HG02798 (cell line): ENCODE data around the gene TRPC4.

ENCODE experiments used
- ATAC-seq: cut with Tn5 transposase; IDR thresholded peaks from one replicate; pipeline ENCODE4 v1.9.1; 2021; ENCODE audit warnings: mild to moderate bottlenecking; ENCODE audit not compliant: unreplicated experiment, poor library complexity

Gene TRPC4

DNA sequence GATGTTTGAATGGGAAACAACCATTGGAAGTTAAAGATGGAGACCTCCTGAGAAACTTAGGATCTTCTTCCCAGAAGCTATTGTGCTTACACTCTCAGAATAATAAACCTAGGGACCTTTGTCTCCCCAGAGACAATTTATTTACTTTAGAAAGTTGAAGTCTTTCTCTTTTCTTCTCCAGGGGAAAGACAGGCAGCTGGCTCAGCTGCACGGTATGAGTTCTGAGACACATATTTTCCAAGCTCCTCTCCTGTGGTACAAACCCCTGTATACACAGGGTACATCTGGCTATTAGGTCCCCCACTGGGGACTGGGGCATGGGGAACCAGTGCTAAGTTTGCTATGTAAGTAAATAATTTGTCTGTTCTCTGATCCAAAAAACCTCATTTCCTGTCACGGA is 203.5 kb downstream of the TRPC4 start:
- no peak for ATAC-seq

DNA sequence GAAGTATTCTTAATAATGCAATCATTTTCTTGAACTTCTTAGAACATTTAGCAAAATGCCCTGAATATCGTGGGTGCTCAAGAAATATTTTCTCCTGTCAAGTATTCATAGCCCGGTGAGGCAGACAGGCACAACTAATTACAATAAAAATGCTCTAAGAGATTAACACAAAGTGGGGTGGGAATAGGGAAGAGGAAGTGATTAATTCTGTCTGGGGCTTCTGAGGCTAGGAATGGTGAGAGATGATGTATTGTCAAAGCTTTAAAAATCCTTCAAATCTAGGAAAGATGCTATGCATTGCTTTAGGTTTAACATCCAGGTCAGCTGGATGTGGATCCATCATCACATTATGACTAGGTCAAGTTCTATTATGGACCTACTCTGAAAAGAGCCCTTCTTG is 204.2 kb downstream of the TRPC4 start:
- no peak for ATAC-seq

DNA sequence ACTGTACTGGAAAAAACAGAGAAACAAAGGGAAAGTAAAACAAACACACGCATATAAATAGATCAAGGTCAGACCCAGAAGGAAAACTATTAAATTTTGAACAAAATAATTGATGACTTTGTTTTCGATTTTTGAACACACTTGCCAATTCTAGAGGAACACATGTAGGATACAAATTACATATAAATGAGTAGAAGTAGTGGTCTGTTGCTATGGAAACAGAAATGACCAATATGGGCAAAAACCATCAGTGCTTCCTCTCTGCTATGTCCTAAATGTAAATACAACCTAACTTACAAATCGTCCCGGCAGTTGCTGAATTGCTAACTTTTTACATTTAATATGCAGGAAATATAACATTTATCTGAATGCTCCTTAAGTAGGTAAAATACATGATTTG is 205.8 kb downstream of the TRPC4 start:
- no peak for ATAC-seq

DNA sequence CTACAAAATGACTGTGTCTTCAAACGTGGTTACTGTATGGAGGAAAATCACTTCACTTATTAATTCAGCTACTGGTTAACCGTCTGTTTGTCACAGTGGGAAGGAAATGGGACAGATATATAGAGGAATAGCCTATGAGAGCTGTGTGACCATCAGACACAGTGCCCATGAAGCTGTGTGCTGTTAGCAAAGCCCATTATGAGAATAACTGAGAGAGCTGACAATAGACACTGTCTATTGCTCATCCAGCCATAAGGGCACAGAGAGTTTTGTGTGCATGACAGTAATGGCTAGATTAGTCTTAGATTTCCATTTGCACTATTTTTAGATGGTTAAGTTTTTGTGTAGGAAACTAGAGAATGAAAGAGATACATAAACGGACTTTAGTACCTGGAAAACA is 206.9 kb downstream of the TRPC4 start:
- ATAC-seq: no peak

DNA sequence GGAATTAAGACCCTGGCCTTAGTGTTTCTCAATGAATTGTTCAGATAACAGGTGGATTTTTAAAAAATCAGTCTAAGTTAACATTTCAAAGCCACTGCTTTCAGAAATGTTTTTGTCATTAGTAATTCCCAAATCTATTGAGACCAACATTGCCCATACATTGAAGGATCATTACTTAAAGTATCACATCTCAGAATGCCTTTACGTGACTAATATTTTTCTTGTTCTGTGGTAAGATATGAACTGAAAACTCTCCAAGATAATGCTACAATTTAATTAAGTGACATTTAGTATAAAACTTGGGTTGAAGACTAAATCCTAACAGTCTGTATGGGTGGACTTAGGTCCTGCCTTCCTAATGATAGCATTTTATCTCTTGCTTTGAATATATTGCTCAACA is 211.6 kb downstream of the TRPC4 start:
- no peak for ATAC-seq

DNA sequence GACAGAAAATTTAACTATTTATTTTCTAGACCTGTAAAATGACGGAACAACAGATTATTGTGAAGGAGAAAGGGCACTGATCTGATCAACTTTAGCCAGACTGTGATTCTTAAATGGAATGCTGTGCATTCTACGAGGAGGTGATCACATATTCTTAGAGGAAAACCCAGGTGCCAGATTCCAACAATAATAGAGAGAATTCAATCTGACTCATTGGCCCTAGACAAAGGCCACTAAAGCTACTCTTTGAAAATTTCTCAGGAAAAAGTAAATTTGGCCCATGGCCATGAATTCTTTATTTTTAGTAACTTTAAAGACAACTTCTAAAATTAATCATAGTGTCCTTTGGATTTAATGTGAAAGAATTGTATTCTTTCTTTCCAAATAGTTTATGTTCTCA is 212.4 kb downstream of the TRPC4 start:
- no peak for ATAC-seq

DNA sequence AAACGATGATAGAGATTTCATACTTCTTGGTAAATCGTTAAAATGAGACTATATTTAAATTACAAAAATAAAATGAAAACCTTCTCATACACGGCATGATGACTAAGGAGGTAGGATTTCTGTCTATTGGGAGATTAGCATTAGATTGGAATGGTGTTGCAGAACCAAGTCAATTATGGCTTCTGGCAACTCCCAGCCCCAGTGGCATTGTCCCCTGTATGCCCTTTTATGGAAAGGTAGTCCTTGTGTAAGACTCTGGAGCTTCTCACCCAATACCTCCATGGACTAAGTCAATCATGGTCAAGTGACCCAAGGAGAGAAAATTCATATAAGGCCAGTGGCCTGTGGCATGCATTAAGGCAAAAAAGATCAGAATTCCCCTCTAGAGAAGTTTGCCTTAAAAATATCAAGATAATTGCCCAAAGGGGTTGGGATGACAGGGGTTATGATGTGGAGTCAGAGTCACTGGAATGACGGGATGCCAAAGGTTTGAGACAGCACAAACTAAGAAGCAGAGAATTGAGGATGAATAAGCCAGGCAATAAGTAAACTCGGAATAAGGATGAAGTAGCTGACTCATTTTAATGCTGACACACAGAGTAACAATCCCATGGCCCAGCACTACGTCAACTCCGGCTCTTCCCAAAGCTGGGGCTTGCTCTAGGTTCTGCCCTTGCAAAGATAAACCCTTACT is 213.2 kb downstream of the TRPC4 start:
- ATAC-seq: no peak

DNA sequence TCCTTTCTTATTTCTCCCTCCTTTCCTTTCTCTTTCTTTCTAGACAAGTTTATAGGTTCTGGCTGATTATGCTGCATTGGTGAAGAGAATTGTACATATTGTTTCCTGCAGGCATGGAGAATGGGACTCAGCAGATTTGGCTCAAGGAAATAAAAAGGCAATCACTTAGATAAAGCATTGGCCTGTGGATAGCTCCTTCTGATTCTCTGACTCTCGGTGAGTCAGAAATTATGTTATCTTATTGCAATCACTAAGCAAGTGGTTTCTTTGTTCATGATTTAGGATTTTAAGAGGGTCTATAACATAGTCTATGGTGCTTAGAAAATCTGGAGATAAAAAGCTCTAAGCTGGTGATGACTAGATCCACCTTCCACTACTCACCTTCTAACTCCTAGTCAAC is 217.0 kb downstream of the TRPC4 start:
- no peak for ATAC-seq

DNA sequence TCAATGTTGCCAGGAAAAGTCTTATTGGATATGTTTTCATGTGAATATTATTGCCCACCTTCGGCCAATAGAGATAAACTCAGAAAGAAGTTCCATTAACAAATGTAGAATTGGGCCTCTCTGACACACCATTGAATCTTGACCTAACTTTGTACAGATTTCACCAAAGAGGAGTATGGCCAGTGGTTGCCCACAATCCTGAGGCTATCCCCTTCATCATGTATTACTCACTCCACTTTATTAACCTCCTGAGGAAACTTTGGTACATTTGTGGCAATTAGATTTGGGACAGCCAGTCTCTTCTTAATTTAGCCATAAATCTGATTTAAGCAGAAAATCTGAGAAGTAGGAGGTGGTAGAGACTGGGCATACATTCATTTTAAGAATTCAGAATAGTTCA is 217.7 kb downstream of the TRPC4 start:
- ATAC-seq: no peak

DNA sequence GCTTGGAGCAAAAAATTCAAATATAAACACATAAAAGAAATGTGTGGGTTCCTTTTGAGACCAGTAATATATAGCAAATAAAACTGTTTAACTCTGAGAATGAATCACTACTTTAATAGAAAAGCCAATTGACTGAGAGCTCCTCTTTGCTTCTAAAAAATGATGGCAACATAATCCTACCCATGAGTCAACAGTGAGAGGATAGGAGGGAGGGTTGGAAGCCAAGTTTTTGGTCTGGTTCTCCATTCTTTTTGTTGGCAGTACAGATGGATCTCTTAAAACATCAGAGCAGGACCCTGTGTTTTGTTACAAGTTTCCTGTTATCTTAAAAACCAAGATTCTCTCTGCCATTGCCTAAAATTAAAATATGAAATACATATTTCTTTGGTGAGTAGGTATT is 221.0 kb downstream of the TRPC4 start:
- ATAC-seq: no peak

DNA sequence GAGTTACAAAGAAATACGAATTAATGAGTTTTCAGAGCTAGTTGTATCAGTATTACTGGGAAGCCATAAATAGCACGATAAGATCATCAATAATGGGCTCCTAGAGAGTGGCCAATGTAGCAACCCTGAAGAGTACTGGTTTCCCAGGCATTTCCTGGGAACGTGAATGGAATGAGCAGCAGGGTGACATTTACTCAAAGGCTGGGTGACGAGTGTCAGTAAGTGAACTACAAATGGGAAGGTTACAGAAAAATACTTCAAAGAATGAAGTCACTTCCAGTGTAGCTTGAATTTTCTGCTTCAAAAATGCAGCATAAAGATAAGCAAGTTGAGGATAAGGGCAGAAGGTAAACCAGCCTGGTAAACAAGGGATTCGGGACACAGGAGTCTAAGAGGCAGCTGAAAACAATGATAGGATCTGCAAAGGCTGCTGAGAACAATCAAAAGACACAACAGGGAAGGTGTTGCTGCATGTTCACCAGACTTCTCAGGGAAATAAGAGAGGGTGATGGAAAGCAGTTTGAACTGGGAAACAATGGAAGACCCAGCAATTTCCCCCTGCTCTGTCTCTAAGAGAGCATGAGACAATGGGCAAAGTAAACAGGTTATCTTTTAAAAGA is 222.4 kb downstream of the TRPC4 start:
- ATAC-seq: no peak

DNA sequence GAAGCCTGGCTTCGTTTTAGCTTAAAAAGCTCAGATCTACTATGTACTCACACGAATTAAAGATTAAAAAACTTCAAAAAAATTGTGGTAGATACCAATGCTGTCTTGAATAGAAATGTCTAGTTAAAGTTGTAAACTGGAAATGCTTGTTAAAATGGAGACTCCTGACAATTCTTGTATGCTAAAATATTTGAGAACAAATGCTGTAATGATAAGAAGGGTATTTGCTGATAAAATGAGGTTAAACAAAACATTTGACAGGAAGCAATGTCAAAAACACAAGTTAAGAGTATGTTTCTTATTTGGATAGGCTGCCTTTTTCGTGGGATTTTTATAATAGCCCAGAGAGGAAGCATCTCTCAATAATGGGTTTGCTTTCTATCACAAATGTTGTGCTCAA is 223.0 kb downstream of the TRPC4 start:
- ATAC-seq: no peak

DNA sequence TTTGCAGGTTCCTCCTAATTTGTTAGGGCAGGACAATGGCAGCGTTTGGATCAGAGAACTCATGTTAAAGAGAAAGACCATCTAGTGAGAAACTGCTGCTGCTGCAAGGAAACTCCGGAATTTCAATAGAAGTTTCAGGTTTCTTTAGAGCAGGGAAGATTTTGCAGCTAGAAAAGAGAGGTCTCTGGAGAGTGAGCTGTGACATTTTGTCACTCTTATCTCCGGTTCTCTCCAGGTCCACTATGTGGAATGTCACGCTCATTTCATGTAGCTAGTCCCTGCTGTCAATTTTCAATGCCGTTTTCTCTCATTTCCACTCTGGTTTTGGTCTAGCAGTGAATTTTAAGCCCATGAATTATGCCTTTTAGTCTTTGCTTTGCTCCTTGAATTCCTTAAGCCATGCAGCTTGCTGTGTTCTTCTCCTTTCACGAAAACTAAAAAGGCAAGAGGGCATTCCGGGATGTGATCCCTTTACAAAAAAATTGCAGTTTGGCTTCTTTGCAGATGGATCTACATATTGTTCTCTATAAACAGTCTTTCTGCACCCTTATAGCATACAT is 224.3 kb downstream of the TRPC4 start:
- no peak for ATAC-seq

DNA sequence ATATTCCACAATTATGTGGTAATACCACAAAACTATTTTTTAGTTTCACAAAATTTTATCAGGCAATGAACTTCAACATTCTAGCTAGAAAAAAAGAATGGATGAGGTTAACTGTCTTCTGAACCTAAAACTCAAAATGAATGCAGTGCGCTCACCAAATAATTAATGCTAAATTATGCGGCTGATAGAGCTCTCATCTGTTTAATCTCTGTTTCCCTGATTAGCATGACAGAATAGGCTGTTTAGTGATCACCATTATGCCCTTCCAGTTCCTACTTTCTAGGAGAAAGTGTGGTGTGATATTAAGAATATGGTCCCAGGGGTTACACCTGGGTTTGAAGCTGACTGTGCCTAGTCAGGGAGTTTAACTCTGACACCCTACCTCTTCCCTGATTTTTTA is 228.2 kb downstream of the TRPC4 start:
- no peak for ATAC-seq

DNA sequence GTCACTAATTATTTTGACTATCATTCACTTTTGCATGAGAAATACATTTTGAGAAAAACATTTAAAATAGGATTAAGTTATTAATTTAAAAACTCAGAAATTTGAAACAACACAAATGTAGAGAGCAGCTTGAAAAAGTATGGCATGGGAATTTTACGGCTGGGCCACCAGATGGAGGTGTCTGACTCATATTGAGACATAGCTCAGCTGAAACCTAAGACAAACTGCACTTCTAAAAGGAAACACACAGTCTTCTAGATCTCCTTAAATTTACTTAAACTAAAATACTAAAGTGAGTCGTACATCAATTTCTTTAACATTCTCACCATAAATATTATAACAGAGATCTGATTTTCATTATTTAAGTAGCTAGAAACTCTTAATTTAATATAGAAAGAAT is 229.1 kb downstream of the TRPC4 start:
- ATAC-seq: no peak

DNA sequence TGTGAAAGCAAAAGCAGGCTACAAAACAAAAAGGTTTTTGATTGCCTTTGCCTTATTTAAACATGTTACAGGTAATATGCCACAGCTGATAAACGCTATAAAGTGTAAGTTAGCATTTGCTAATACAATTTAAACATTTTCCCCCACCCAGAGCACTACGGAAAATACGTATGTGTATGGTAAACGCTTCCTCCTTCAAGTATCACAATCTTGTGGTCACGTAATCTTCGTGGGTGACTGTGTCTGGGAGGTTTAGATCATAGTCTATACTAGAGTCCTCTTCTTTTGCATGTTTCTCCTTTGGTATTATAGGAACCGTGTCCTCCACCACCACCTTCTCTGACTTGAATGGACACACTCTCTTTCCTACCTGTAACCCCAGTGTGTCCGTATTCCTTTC is 232.9 kb downstream of the TRPC4 start:
- ATAC-seq: no peak

DNA sequence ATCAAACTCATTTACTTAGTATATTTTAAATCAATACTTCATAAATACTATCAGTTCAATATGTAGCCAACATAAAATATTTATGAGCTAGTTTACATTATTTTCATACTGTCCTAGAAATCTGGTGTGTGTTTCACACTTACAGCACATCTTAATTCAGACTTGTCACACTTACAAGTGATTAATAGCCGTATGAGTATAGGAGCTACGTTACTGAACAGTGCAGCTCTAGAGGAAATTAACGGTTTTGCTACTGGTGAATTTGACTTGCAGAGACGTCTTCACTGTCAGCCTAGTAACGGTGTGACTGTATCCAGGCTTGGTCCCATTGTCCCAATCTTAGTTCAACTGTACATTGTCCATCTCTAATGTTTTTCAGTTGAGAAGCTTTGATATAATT is 237.3 kb downstream of the TRPC4 start:
- ATAC-seq: no peak

DNA sequence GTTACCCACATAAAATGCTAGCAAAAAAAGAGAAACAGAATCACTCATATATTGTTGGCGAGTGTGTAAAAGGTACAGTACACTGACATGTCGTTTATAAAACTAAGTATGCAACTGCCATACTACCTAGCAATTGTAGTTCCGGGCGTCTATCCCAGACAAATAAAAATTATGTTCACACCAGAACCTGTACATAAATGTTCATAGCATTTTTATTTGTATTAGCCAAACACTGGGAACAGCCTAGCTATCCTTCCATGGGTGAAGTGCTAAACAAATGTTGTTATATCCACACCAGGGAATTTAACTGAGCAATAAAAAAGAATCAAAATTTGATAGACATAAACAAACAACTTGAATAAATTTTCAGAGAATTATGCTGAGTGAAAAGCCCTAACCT is 242.1 kb downstream of the TRPC4 start:
- no peak for ATAC-seq

DNA sequence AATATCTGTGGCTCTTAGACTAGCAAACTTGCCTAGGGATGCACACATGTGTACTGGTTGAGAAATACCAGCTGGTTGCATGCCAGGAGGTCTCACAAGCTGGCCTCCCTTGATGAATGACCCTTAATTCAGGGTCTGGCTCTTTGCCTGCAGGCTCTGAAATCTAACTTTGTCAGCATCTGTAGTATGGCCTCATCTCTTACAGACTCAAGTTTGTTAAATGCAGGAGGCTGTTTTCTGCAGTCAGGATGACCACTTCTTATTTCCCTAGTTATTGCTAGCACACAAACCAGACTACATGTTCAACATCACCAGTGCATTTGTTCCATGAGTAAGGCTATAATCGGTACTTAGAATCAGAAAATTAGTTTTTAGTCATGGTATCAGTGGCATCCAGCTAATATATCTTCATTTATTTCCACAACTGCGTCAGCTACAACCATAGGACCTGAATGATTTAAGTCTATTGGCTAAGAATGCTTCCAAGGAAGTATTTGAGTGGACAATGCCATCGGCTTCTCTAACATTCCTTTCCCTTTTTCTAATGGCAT is 247.7 kb downstream of the TRPC4 start:
- ATAC-seq: no peak

DNA sequence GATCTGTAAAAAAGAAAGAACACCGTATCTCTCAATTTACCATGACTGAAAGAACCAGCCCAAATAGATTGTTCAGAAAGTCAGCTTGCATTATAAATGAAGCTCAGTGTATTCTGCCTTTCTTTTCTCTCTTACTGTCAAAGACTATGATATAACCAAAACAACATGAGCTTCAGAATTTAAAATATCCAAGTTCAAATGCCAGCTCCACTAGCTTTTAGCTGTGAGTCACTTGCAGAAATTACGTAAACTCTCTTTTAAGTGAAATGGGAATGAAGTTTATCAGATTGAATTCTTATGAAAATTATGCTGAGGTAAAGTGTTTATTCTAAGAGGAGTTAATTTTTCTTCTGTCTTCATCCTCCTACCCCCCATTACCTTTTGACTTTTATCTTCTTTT is 251.0 kb downstream of the TRPC4 start:
- no peak for ATAC-seq

DNA sequence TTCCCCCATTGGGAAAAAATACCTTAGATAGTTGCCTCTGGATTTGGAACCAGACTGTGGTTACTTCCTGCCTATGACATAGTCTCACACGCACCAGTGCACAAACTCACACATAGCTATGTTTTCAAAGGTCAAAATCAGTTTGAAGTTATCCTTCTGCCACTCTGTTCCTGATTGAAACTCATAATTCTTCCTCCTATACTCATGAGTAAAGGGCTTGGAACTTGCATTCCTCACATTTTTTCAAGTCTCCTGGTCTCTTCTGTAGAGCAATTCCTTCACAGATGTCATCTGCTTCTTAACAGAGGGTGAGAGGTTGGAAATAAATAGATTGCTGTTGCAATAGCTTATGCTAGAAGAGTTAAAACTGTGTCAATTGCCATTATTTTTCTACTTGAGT is 252.4 kb downstream of the TRPC4 start:
- no peak for ATAC-seq

DNA sequence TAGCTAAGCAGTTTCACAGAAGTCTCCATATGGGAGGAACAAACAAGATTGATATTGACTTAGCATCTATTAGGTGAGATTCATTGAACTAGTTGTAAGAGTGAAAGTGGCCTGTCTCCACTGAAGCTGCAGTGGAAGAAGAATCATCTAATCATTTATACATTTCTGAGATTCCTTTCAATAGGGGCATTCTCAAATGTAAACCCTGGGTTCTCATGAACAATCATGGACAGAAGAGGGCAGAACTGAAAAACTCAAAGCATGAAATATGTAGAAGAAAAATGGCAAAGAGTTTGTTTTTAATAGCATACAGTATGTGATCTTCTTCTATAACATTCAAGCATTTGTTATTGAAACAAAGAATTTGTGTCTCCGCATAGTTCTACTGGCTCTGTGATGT is 253.4 kb downstream of the TRPC4 start:
- no peak for ATAC-seq
